Measurements from ENCODE around the gene GHRHR.

DNA sequence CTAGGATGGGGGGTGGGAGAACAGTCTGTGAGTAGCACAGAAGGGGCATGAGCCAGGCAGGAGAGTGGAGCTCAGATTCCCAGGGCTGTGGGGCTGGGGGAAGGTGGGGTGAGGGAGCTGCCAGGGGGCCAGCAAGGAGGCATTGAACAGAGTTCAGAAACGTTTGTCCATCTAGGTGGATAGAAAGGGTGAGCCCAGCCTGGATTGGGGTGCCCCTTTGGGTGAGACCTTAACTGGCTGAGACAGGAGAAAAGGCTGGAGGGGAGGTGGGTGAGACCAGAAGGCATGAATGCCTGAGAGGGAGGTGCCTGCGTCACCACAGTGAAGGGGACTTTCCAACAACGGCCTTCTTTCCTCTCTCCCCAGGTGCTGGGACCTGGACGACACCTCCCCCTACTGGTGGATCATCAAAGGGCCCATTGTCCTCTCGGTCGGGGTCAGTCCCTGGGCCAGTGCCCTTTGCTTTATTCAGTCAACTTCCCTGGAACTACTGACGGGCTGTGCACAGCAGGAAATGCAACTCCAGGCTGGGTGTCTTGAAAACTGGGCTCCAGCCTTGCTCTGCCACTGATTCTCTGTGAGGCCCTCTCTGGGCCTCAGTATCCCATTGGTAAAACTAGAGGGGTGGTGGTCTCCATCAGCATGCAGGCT is 11.0 kb downstream of the GHRHR start:
- TF ChIP-seq POLR2A (IDR thresholded peaks at IDR 0.05; ENCODE audit: extremely low read depth, insufficient read length) (no peak), MYC (IDR thresholded peaks at IDR 0.05; ENCODE audit: low read depth, low read length) (no peak)
- TF ChIP-seq, protein P1, sequence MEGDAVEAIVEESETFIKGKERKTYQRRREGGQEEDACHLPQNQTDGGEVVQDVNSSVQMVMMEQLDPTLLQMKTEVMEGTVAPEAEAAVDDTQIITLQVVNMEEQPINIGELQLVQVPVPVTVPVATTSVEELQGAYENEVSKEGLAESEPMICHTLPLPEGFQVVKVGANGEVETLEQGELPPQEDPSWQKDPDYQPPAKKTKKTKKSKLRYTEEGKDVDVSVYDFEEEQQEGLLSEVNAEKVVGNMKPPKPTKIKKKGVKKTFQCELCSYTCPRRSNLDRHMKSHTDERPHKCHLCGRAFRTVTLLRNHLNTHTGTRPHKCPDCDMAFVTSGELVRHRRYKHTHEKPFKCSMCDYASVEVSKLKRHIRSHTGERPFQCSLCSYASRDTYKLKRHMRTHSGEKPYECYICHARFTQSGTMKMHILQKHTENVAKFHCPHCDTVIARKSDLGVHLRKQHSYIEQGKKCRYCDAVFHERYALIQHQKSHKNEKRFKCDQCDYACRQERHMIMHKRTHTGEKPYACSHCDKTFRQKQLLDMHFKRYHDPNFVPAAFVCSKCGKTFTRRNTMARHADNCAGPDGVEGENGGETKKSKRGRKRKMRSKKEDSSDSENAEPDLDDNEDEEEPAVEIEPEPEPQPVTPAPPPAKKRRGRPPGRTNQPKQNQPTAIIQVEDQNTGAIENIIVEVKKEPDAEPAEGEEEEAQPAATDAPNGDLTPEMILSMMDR (IDR thresholded peaks at IDR 0.05; ENCODE audit: low read depth, low read length) = peak; percentile 95
- TF ChIP-seq, protein P2, sequence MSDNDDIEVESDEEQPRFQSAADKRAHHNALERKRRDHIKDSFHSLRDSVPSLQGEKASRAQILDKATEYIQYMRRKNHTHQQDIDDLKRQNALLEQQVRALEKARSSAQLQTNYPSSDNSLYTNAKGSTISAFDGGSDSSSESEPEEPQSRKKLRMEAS (IDR thresholded peaks at IDR 0.05; ENCODE audit: low read depth, low read length) = no peak

Data from NB4 (cell line).